Activated CD8-positive, alpha-beta memory T cell treated with anti-CD3 and anti-CD28 coated beads, Interleukin-2, amount 50 U/mL, for 48 hours (primary cell): ENCODE data around the gene UTF1.
"Not testable (repeated sequence)": the region's sequence is repeated elsewhere in the genome, so short reads cannot be mapped to it uniquely, and the experiment has no call there.

ENCODE experiments used
- DNase-seq: peaks from one replicate; pipeline ENCODE4 v3.0.0-alpha.2; 2020

The UTF1 gene

DNA sequence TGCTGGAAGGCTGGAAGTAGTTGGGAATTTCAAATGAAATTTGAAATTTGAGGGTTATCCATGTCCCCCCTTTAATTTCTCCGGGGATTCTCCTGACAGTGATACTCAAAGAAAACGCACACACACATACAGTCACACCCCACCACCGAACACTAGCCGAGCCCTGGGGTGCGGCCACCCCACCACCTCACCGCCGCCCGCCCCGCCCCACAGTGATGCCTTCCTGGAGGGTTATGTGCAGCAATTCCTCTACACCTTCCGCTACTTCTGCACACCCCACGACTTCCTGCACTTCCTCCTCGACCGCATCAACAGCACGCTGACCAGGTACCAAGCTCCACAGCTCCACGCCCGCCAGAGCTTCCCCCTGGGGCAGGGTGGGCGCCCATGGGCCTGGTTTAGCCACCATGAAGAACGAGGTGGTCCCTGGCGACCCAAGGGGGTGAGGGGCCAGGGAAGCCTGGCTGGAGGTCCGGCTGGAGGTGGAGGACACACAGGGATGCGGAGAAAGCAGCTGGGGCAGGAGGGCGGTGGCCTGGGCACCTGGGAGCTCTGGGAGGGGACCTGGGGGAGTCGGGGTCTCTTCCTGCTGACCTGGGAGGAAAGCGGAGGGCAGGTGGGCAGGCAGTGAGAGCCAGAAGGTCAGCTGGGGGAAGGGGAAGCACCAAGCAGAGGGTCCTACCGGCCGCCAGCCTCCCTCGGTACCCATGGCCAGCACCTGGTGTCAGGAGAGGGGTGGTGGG lies 19.4 kb upstream of the UTF1 start:
- no peak for DNase-seq

- no peak for DNase-seq
Measured at GRCh38 chr10:133211141-133211830, 18.7 kb upstream of the UTF1 start.

- DNase-seq: no peak
Measured at GRCh38 chr10:133211959-133212852, 17.8 kb upstream of the UTF1 start.

DNA sequence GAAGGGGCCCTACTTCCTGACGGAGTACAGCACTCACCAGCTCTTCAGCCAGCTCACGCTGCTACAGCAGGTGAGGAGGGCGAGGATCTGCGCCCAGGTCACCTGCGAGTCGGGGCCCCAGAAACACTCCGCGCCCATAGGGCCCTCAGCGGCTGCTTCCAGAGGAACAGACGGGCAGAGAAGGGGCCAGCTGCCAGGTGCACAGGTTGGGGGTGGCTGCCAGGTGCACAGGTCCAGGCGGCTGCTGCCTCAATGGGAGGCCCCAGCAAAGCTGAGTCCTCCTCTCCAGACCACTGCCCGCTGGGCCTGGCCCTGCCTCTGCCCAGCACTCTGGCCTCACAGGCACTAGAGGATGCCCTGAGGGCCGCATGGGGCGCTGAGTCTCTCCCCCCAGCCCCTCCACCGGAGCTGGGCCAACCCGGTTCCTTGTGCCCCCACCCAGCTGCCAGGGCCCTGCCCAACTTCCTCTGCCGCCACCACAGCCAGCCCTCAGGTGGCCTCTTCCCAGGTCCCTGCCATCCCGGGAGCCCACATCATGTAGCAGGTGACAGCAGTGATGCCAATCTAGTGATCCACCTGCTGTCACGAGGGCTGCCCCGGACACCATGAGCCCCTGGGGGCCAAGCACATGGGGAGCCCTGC lies 17.0 kb upstream of the UTF1 start:
- no peak for DNase-seq

- DNase-seq: no peak
Measured at GRCh38 chr10:133213641-133214467, 16.2 kb upstream of the UTF1 start.

DNA sequence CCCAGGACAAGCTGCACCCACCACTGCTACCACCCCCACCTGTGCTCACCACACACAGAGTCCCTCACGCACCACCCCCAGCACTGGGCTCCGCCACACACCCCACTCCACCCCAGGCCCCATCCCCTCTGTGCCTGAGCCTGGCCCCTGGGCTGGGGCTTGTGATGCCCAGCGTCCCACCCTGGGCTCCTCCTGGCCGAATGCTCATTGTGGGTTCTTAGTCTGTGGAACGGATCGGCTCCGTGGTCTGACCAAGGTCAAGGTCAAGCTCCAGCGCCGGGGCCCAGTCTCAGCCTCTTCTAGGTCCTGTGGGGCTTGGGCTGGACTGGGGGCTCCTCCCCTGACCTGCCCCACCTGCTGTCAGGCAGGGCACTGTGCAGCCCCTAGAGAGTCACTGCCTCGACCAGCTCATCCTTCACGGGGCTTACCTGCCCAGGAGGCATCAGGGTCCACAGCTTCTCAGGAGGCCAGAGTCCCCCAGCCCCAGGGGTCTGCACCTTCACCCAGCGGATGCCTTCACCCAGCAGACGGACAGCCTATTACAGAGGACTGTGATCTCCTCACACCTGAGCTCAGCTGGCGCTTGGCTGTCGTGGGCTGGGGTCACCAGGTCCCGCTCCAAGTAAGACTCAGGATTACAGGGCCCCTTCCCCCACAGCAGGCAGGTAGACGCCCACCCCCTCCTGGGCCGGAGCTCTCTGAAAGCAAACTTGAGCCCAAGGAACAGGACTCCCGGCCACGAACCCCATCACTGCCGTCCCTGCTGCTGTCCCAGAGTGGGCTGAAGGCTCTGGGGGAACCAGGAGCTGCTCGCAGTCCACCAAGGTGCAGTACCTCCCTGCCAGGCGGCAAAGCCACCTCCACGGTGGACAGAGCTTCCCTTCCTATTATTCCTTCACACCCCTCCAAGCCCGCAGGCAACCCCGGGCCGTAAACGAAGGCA lies 15.3 kb upstream of the UTF1 start:
- DNase-seq: no peak

- no peak for DNase-seq
Measured at GRCh38 chr10:133215586-133215985, 14.4 kb upstream of the UTF1 start.

DNA sequence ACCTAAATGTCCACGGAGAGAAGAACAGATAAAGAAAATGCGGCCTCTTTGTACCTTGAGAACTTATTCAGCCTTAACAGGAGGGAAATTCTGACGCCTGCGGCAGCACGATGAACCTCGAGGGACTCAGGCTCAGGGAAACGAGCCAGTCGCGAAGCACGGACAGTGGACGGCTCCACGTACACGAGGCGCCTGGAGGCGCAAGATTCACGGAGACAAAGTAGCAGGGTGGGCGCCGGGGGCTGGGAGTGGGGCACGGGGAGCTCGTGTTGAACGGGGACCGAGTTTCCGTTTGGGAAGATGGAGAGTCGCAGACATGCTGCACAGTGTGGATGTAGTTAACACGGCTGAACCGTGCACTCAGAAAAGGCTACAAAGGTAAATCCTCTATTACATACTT lies 13.2 kb upstream of the UTF1 start:
- no peak for DNase-seq

GRCh38 chr10:133217800-133218589 lies 12.0 kb upstream of the UTF1 start:
- DNase-seq: no peak

- no peak for DNase-seq
Measured at GRCh38 chr10:133218891-133219290, 11.1 kb upstream of the UTF1 start.

- DNase-seq: no peak
Measured at GRCh38 chr10:133219782-133220181, 10.2 kb upstream of the UTF1 start.

GRCh38 chr10:133221331-133221730 lies 8.7 kb upstream of the UTF1 start:
- DNase-seq: no peak

GRCh38 chr10:133221756-133222155 lies 8.3 kb upstream of the UTF1 start:
- DNase-seq: not testable (repeated sequence)

DNA sequence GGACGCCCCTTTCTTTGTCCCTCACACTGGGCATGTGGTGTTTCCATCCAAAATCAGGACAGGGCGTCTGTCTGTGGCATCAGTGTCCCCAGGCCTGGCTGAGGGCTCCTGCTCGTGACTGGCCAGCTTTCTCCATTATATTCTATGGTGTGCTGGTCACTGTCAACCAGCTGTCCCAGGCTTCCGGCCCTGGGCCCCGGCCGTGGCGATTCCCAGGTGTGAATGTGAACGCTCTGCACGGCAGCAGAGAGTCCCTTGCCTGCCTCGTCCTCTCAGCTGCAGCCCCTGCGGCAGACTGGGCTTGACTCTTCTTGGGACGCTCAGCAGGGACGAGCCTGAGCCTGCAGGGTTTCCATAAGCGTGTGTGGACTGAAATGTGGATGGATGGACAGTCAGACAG lies 5.9 kb upstream of the UTF1 start:
- DNase-seq: no peak

- DNase-seq: no peak
Measured at GRCh38 chr10:133224756-133225372, 5.2 kb upstream of the UTF1 start.

GRCh38 chr10:133225707-133226191 lies 4.3 kb upstream of the UTF1 start:
- DNase-seq: no peak

GRCh38 chr10:133226251-133226808 lies 3.7 kb upstream of the UTF1 start:
- no peak for DNase-seq

DNA sequence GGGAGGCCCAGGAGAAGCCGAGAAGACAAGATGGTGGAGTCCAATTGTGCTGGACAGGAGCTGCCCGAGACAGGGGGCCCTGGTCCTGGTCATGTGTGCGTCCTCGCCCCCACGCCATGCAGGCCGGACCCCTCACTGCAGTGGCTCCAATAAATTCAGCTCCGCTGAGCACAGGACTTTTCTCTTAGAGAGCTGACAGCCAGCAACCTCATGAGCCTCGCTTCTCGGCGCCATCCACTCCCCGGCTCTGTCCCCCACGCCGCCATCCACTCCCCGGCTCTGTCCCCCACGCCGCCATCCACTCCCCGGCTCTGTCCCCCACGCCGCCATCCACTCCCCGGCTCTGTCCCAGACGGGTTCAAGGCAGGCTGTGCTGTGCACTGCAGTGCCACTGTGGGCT lies 2.8 kb upstream of the UTF1 start:
- DNase-seq: no peak
